Activated CD8-positive, alpha-beta memory T cell treated with anti-CD3 and anti-CD28 coated beads for 24 hours (primary cell): ENCODE data around the gene GNB1L.
A peak's percentile ranks its signal among the peaks of the same experiment; 100 is the strongest.

Source experiments
- DNase-seq: peaks from one replicate; pipeline ENCODE4 v3.0.0-alpha.2; 2020

Gene GNB1L

DNA sequence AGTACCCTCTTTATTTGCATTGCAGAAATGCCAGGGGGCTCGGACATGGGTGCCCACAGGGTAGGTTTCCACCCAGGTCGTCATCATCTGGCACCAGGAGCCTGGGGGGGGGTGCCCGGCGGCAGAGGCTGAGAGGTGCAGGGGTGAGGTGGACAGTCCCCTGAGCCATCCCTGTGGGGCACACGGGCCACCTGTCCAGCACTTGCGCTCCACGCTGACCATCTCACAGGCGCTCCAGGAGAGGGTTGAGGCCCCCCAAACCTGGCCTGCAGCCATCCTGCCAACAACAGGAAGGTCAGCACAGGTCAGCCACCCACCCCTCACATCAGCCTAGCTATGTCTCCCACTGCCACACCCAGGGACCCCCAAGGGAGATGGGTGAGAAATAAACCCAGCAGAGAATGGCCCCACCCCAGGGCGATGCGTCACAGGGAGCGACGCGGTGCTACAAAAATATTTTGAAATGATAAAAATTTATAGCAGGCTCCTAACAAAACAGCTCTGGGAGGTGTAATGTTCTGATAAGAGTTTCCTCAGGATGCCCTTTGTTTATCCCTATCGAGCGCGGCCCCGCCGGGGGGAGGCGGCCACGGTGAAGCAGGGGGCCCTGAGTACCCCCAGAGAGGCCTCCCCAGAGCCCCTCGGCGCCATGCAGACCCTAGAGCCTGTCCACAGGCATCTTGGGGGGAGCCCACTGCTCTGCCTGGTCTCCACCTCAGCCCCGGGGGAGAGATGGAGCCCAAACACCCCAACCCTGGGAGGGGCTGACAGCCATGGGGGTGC is 21.0 kb upstream of the GNB1L start:
- DNase-seq = no peak

DNA sequence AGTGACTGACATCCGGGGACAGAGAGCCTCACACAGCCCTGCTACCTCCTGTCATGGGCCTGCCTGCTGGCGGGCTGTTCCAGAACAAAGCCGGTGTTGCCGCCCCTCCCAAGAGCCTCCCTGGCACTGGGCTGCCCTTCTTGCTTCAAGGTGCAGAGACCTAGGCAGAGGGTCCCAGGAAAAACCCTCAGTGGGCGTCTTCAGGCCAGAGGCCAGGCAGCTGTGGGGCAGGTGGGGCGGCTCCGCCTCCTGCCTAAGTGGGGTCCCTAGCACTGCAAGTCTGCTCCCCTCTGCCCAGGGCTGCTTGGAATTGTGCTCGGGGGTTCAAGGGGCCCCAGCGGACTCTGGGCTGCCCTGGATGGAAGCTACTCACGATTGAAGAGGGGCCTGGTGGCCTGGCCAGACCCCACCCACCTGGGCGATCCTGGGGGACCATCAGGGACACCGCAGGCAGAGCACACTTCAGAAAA is 20.4 kb upstream of the GNB1L start:
- peak; percentile 49 for DNase-seq

DNA sequence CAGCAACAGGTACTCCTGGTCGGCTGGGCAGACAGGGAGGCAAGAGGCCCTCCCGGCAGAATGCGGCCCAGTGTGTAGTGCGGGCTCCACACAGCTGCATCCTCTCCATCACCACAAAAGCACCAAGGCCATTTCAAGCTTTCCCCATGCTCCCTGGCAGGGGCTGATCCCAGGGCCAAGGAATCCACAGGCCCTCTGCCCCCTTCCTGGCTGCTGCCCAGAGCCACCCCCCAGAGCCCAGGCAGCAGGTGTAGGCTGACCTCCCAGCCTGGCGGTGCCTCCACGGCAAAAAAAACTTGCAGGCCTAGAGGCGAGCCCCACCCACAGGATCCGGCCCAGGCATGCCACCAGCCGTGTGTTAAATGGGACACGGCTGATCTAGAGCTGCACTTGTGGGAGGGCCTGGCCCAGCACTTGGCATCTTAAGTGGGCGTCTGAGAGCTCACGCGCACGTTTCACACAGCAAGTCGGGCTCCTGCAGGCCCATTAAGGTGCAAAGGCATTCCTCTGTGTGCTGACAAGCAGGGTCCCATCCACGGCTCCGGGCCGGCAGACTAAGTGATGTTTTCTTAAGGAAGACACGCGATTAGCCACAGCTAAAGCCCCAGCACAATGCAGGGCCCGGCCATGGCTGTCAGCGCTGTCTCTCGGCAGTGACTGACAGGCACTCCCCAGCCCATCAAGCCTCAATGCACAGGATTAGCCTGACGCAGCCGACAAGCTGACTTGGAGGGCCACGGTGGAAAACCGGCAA is 19.8 kb upstream of the GNB1L start:
- DNase-seq = peak; percentile 68

DNA sequence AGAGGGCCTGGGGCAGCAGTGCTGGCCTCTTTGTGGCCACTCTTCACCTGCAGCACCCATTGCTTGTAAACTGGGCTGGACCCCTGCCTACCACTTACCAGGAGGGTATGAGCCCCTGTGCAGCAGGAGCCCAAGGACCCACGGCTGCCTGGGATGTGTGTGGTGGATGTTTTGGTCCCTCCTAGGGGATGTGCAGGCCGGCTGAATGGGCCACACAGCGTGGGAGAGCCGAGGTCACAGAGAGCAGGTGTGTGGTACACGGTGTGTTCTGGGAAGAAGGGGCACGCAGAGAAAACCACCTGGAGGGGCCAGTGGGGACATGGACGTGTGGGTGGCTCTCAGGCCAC is 19.3 kb upstream of the GNB1L start:
- no peak for DNase-seq

DNA sequence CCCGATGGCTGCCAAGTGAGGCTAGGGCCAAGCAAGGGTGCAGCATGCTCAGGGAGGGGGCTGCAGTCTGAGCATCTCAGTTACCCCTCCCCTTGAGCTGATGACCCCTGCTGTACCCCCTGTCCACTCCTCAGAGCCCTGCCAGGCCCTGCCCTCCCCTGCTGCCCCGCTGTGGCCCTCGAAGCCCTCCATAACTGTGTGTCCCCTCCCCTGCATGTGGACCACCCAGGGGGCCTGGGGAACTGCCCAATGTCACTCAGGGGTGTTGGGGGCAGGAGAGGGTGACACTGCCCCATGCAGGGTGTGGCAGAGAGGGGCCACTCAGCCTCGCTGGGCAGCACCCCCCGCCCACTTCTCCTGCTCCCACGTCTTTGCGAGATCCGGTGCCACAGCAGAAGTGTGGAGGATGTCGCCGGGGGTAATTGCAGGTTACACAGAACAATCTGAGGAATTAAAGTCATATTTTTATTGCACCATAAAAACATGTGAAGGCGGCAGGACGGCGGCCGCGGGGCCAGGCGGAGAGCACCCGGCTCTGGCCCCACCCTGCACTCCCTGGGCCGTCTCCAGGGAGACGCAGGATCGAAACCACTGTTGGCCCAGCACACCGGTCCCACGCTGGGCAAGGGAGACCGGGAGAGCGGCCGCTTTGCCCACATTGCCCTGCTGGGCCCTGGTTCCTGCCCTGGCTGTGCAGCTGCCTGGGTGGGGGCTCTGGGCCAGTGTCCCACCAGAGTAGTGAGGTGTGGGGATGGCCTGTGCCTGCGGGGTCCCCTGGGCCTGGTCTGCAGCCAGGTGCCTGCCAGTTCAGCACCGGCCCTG is 18.7 kb upstream of the GNB1L start:
- DNase-seq = peak; percentile 45

DNA sequence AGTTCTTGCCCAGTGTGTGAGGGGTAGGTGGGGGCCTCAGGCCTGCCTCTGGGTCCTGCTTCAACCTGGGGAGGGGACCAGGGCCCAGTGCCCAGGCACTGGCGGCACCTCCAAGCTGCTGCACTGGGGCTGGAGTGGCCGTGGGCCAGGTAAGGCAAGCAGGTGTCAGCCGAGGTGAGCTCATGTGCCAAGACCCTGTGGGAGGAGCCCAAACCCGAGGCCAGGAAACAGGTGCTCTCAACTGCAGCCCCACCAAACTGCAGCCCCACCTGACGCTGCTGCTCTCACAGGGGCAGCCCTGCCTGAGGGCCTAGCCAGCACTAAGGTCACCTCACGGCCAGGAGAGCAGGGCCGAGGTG is 18.1 kb upstream of the GNB1L start:
- DNase-seq = peak; percentile 55

DNA sequence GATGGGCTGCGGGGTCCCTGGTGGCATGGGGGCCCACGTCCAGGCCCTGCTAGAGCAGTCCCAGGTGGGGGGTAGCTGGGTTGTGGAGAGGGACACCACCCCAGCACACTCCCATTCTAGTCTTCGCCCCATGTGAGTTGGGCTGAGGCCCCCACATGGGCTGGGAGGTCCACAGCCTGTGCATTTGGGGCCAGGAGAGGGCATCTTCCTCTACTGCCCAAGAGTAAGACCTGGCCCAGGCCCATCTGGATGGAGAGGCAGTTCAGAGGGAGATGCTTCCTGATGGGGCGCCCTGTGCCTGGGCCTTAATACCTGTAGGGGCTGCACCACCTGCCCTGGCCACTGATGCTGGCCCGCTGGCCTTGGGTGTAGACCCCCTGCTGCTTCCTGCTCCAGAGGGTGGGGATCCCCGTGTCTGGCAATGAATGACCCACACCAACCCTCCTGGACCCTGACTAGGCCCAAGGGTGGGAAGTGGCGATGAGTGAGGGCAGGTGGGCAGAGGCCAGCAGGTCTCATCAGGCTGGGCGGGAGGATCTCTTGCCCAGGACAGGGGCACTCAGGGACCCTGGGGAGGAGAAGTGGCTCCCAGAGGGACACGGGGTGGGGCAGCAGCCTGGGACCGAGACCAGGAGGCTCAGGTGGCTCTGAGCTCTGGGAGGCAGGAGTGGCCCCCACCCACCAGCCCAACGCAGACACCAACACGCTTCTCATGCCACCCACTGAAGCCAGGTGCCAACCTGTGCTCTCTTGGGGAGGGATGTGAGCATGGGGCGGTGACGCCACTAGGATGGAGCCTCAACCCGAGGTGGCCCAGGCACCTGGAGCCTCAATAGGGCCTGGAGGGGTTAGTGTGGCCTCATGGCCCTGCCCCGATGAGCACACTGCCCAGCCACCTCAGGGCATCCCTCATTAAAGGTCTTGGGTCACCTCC is 17.4 kb upstream of the GNB1L start:
- DNase-seq = peak; percentile 52

DNA sequence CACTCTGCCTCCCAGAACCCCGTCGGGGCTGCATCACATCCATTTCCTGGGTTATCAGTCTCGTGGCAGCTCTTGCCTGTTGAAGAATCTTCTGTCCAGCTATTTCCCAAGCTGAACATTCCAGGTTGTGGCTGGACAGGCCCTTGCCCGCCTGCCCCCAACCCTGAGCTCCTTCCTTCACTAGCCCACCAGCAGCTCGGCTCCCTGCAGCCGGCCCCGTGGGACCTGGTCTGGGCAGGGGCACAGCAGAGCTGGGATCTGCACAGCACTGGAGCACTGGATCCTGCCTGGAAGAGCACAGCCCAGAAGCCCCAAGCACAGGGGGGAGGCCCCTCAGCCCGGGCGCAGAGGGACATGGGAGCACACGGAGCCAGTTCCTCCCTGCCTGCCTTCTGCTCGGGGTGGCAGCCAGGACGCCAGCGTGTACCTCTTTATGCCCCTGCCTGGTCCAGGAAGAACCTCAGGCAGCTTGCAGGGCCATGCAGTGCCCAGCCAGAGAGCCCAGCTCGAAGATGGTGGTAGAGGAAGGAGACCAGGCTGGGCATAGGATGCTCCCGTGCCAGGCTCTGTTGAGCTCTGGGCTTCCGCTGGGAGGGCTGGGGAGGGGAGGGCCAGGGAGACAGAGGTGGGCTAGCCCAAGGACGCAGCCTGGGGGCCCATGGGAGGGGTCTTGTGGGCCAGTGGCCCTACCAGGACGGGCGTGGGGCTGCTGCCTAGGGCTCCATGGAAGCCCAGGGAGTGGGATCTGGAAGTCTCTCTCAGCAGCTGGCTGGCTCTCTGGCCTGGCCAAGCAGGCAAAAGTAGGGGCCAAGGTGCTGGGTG is 16.6 kb upstream of the GNB1L start:
- peak; percentile 48 for DNase-seq

DNA sequence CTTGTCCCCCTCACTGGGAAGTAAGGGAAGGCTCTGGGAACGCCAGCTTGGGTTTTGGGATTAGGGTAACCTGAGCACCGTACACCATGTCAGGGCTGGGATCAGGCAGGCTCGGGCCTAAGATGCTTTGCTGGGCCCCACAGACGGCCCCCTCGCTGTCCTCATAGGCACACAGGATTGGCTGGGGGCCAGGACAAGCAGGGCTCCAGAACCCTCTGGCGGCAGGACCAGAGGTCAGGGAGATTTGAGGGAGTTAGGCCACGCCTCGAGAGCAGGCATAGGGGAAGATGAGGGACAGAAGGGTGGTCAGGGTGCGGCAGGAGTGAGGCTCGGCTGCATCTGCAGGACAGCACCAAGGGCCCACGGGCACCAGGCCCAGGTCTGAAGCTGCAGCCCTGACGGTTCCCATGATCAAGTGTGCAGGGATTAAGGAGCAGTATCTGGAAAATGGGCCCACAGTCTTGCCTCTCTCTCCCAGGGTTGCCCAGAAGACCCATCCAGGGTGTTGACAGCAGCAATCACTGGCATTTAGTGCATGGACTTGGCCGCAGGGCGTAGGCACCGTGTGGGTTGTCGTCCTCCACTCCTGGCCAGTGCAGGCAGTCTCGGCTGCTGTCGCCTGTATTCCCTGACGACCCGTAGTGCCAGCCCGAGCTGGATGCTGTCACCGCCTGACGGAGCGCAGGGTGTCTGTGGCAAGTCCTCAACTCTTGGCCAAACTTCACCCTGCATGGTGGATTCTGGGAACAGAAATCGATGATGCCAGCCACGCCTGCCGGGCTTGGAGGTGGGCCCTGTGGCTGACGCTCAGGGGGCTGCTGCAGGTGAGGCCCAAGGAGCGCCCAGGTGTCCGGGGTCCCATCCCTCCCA is 15.7 kb upstream of the GNB1L start:
- DNase-seq = peak; percentile 46

DNA sequence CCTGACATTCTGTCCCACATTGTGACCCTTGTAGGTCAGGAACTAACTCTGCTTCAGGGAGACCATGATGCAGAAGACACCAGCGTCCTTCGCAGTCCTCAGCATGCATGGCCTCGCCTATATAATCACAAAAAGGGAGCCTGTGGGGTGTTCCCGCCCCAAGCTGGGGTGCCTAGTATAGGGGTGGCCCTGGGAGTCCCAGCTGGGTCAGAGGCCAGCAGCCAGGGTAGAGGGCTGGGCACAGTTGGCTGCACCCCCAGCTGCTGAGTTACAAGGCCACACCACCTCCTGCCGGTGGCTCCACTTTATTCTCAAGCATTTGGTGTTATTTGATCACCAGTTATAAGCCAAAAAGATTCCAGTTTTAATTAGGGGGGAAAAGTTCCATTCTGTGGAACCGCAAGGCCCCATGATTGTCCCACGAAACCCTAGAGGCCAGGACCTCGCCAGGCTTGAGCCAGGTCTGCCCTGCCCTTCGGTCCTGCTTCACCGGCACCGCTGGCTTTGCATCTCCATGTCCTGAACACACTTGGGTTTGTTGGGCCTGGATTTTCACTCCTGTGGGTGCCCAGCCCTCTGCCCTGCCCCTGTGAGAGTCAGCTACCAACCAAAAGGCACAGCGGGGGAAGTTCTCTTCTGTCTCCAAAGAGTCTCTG is 15.0 kb upstream of the GNB1L start:
- DNase-seq = no peak

DNA sequence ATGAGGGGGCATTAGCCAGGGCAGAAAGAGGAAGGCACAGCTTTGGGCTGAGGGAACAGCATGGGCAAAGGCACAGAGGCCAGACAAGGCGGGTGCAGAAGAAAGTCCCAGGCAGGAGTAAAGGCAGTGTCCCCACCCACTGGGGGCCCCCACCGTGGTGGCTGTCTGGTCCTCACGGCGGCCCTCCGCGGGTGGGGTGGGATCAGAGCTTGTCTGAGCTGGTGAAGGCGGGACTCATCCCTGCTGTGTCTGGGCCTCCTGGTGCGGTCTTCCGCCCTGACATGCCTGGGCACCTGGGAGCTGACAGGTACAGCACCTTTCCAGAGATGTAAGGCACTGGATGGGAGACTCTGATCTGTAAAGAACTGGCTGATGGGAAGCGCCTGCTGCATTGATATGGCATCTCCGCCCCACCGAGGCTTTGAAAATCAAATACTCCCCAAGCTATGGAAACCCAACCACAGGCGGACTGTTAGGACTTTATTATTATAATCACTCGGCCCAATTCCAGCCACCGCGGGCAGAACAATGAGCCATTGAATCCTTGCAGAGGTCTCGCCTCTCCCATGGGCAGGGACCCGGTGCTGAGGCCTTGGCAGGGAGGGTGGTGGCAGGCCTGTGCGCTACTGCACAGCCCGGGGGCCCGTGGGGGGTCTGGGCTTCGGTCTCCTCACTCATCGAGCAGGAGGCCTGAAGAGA is 14.2 kb upstream of the GNB1L start:
- DNase-seq = peak; percentile 49

DNA sequence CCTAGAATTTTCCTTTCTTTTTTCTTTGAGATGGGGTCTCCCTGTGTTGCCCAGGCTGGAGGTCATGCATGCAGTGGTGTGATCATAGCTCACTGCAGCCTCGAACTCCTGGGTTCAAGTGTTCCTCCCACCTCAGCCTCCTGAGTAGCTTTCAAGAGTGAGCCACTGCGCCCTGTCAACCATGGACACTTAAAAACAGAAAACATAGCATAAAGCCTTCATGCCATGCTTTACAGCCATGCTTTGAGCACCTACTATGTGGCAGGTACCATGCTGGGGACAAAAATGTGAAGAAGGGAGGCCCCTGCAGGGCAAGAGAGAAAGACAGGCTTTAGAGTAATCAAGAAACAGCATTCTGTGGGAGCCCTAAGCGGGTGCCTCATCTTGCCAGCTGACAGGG is 13.7 kb upstream of the GNB1L start:
- DNase-seq = no peak

DNA sequence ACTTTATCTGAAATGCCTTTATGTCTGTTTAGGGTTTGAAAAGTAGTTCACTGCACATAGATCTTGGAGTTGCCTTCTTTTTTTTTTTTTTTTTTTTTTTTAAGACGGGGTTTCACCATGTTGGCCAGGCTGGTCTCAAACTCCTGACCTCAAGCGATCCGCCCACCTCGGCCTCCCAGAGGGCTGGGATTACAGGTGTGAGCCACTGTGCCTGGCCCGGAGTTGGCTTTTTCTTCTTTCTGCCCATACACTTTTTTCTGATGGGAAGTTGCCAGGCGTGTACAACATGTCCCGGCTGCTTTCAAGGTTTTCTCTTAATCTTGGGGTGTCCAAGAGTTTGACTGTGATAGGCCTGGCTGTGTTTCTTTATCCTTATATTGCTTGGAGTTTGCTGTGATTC is 12.9 kb upstream of the GNB1L start:
- no peak for DNase-seq

DNA sequence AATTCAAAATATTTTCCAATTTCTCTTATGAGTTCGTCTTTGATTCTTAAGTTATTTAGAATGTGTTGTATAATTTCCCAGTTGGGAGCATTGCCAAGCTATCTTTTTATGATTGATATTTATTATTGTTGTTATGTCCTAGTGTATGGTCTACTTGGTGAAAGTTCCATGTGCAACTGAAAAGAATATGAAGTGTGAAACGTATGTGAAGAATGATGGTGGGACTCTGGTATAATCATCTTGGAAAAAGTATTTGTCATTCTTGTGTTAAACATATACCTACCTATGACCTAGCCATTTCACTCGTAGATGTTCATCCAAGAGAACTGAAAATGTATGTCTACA is 12.0 kb upstream of the GNB1L start:
- DNase-seq = no peak

DNA sequence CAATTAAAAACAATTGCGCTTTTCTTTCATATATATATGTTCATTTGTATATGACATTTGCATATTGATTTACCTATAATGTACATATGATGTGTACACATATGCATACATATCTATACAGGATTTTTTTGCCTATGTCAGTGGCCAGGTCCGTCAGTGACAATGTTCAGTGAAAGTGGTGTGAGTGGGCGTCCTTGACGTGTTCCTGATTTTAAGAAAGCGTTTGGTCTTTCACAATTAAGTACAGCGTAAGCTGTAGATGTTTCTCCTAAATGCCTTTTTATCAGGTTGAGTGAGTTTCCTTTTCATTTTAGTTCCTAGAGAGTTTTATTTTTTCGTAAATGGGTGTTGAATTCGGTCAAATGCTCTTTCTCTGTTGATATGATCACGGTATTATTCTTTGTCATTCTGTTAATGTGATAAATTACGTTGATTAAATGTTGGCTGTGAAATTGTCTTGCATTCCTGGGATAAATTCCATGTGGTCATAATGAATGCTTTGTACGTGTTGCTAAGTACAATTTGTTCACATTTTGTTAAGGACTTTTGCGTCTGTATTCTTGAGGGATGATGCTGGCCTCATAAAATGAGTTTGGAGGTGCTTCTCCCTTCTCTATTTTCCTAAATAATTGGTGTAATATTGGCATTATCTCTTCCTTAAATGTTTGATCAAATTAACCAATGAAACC is 10.6 kb upstream of the GNB1L start:
- DNase-seq = no peak

DNA sequence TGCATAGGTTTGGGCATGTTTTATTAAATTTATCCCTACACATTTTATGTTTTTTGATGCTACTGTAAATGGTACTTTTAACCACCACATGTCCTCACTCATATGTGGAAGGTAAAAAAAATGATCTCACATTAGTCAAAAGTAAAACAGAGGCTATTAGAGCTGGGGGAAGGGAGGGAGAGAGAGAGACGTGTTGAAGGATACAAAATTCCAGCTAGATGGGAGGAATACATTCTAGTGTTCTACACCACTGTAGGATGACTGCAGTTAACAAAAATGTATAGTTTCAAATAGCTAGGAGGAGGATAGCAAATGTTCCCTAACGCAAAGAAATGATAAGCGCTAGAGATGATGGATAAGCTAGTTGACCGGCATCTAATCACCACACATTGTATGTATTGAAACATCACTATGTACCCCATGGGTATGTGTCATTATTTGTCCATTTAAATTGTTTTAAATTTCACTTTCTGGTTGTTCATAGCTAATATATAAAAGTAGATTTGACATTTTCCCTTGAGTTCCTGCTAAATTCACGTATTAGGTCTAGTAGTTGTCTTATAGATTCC is 9.9 kb upstream of the GNB1L start:
- no peak for DNase-seq

DNA sequence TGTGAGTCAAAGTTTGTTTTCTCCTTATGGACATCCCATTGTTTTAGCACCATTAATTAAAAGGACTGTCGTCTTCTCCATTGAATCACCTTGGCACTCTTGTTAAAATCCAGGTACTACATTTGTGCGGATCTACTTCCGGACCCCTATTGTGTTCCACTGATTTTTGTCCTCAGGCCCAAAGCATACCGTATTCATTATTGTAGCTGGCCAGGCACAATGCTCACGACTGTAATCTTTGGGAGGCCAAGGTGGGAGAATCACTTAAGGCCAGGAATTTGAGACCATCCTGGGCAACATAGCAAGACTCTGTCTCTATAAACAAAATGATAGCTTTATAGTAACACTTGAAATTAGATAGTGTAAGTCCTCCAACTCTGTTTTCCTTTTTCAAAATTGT is 8.9 kb upstream of the GNB1L start:
- no peak for DNase-seq

DNA sequence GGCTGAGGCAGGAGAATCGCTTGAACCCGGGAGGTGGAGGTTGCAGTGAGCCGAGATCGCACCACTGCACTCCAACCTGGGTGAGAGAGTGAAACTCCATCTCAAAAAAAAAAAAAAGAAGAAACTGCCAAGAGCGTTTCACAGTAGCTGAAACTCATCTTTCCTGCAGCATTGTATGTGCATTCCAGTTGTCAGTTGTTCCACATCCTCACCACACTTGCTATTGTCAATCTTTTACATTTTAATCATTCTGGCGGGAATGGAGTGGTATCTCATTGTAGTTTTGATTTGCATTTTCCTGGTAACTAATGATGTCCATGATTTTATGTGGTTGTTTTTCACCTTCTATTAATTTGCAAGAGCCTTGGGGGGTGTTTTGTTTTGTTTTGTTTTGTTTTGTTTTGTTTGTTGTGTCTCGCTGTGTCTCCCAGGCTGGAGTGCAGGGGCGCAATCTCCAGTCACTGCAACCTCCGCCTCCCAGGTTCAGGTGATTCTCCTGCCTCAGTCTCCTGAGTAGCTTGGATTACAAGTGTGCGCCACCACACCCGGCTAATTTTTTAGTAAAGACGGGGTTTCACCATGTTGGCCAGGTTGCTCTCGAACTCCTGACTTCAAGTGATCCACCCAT is 8.1 kb upstream of the GNB1L start:
- no peak for DNase-seq
